B cell (primary cell): ENCODE measurements around the gene DHDDS. TPM values are rescaled to one million over a fixed set of nuclear protein-coding genes. Genes with fewer than 3 reads are reported as not detected.

Experiments
- ATAC-seq: fragments of 200-7000 bp; cut with Tn5 transposase; one replicate; pipeline ENCODE4 v1.10.0; 2021; ENCODE audit warnings: low read depth, mild to moderate bottlenecking, moderate number of reproducible peaks, moderate library complexity
- CTCF ChIA-PET: fragments of 350-600 bp; sonication (Branson Sonifier 250); formaldehyde crosslinking; loops from one replicate; lab custom pipeline; 2021; ENCODE audit warnings: antibody characterized with exemption, inconsistent platforms; lab: Charles Lee
- POLR2A ChIA-PET: fragments of 350-600 bp; sonication (Branson Sonifier 250); formaldehyde crosslinking; loops from one replicate; lab custom pipeline; 2021; ENCODE audit warnings: antibody characterized with exemption; lab: Charles Lee
- DNase-seq: peaks from one replicate; pipeline ENCODE4 v3.0.0; 2013
- H2AFZ ChIP-seq: 2 replicates; pipeline ENCODE4 v1.6.1; 2012; ENCODE audit warnings: mild to moderate bottlenecking, low read depth, low read length; ENCODE audit not compliant: insufficient read depth, poor library complexity, severe bottlenecking
- H3K27ac ChIP-seq, 2 donors: 1 replicate in 1 of 2; 2 replicates in 1 of 2; pipeline ENCODE4 v1.5.1; 2012 to 2013; ENCODE audit warnings: low read length in 2 of 2, mild to moderate bottlenecking in 2 of 2, moderate library complexity in 1 of 2
- H3K27me3 ChIP-seq, 4 experiments: fragments of 200-600 bp in 1 of 4; sonication (generic) in 1 of 4; replicated peaks in 1 of 4; 1 replicate in 2 of 4; 2 replicates in 2 of 4; pipeline versions ENCODE4 v1.6.1 to v1.7.0; 2013 to 2016; ENCODE audit warnings: low read length in 3 of 4, mild to moderate bottlenecking in 2 of 4, mixed read lengths in 1 of 4, moderate library complexity in 1 of 4; ENCODE audit not compliant: insufficient read depth in 4 of 4, control insufficient read depth in 3 of 4; ENCODE audit errors: control extremely low read depth in 1 of 4
- H3K36me3 ChIP-seq, 2 experiments: replicated peaks in 1 of 2; 1 replicate in 1 of 2; 2 replicates in 1 of 2; pipeline versions ENCODE4 v1.6.1 to v1.7.1; 2013; ENCODE audit warnings: low read length in 1 of 2; ENCODE audit not compliant: insufficient read depth in 2 of 2, control insufficient read depth in 1 of 2; ENCODE audit errors: control extremely low read depth in 1 of 2, extremely low read depth in 1 of 2
- H3K4me1 ChIP-seq, 2 donors: fragments of 200-600 bp in 1 of 2; sonication (generic) in 1 of 2; 1 replicate in 1 of 2; 2 replicates in 1 of 2; pipeline versions ENCODE4 v1.5.1 to v1.6.1; 2013 to 2017; ENCODE audit warnings: low read length in 2 of 2; ENCODE audit not compliant: control insufficient read depth in 2 of 2, insufficient read depth in 2 of 2
- H3K4me2 ChIP-seq: replicated peaks from 2 replicates; pipeline ENCODE3; 2012; ENCODE audit warnings: mild to moderate bottlenecking, low read depth, low read length; ENCODE audit not compliant: poor library complexity, severe bottlenecking
- H3K4me3 ChIP-seq, 5 experiments: fragments of 200-600 bp in 1 of 5; sonication (generic) in 1 of 5; 1 replicate in 3 of 5; 2 replicates in 2 of 5; pipeline versions ENCODE4 v1.5.1 to v1.7.0; 2011 to 2016; ENCODE audit warnings: low read length in 4 of 5, mild to moderate bottlenecking in 4 of 5, low read depth in 2 of 5, control low read depth in 1 of 5, moderate library complexity in 1 of 5; ENCODE audit not compliant: insufficient read depth in 1 of 5; ENCODE audit errors: control extremely low read depth in 1 of 5, extremely low read depth in 1 of 5
- H3K79me2 ChIP-seq: fragments of 200-600 bp; sonication (generic); one replicate; pipeline ENCODE4 v1.6.0; 2016; ENCODE audit warnings: low read length; ENCODE audit not compliant: control insufficient read depth, insufficient read depth
- H3K9ac ChIP-seq: fragments of 200-600 bp; sonication (generic); 2 replicates; pipeline ENCODE4 v1.6.1; 2017; ENCODE audit warnings: mild to moderate bottlenecking, low read length, moderate library complexity
- H3K9me3 ChIP-seq, 3 donors: one replicate each; pipeline versions ENCODE4 v1.6.1 to v1.7.1; 2013; ENCODE audit warnings: low read length in 2 of 3; ENCODE audit not compliant: control insufficient read depth in 2 of 3, insufficient read depth in 1 of 3; ENCODE audit errors: control extremely low read depth in 1 of 3
- H4K20me1 ChIP-seq: 2 replicates; pipeline ENCODE4 v1.6.0; 2012; ENCODE audit warnings: mild to moderate bottlenecking, low read length; ENCODE audit not compliant: insufficient read depth, control insufficient read depth, poor library complexity, severe bottlenecking
- H3K27ac Mint-ChIP-seq: one replicate; pipeline ENCODE4 v1.8.0; 2021; ENCODE audit warnings: mixed read lengths
- H3K27me3 Mint-ChIP-seq: one replicate; pipeline ENCODE4 v1.8.0; 2021; ENCODE audit warnings: mixed read lengths
- H3K4me1 Mint-ChIP-seq: one replicate; pipeline ENCODE4 v1.8.0; 2021; ENCODE audit warnings: mixed read lengths
- H3K4me3 Mint-ChIP-seq: one replicate; pipeline ENCODE4 v1.8.0; 2021; ENCODE audit warnings: mixed read lengths
- H3K9me3 Mint-ChIP-seq: one replicate; pipeline ENCODE4 v1.8.0; 2022; ENCODE audit warnings: mixed read lengths; ENCODE audit not compliant: insufficient read depth
- CTCF ChIP-seq: fragments of 200-600 bp; IDR thresholded peaks from one replicate; pipeline ENCODE4 v1.8.0; 2022; ENCODE audit warnings: antibody characterized with exemption, mild to moderate bottlenecking
- EZH2 ChIP-seq: IDR thresholded peaks from 2 replicates; pipeline ENCODE4 v1.6.1; 2012; ENCODE audit warnings: borderline replicate concordance, low read depth, mild to moderate bottlenecking, moderate library complexity, low read length; ENCODE audit not compliant: insufficient read depth, poor library complexity, severe bottlenecking
- WGBS: methylation state at CpG from one replicate; pipeline ENCODE4 v1.1.5; 2013; ENCODE audit warnings: missing lambda C conversion rate; ENCODE audit not compliant: insufficient coverage; 5-methylcytosine and 5-hydroxymethylcytosine counted together
- intact Hi-C: fragments of 100-400 bp; cut with micrococcal nuclease; formaldehyde crosslinking; loops from one replicate; pipeline ENCODE4 v1.10.0; 2022
- polyA plus RNA-seq: library from polyadenylated mRNA; depleted of rRNA; stranded (reverse); fragments of >200 nt; gene quantifications from 2 replicates; pipeline ENCODE4 v1.2.3, GENCODE V29; 2012
- total RNA-seq, 2 donors: library from RNA; stranded (reverse); fragments of 120-200 nt in 1 of 2; gene quantifications; 1 replicate in 1 of 2; 2 replicates in 1 of 2; pipeline versions ENCODE4 v1.2.3 to v1.2.4, GENCODE V29; 2013 to 2022

Gene DHDDS
- total and polyA plus RNA-seq, 2 donors (not counting 1 experiment from before 2014, with no cell fraction given), result 20.4 to 54.2 TPM

- no peak for TF ChIP-seq CTCF
- no peak for TF ChIP-seq EZH2
- Histone ChIP-seq H4K20me1 (peaks cover 41% of the 10 kb centered on the region), H3K4me2 (no peak overlapping the region), H2AFZ (no peak overlapping the region), H3K9me3 (no peaks in the 10 kb centered on the region), H3K4me3 (no peak overlapping the region), H3K36me3 (peaks cover 9 to 47% of the 10 kb centered on the region in 2 experiments), H3K27ac (peak overlapping the region in 1 of 2 donors; percentile 19), H3K9ac (no peak overlapping the region), H3K27me3 (no peaks in the 10 kb centered on the region), H3K4me1 (peaks cover 14 to 16% of the 10 kb centered on the region in 2 donors), H3K79me2 (peaks cover 25% of the 10 kb centered on the region)
- ChIA-PET CTCF (no interaction called here), POLR2A (no interaction called here)
- intact Hi-C loops, result loop anchor here (10.0 kb wide), 1 partner anchor 428 kb away; the partner anchor contains the start of gene GPATCH3
- no peak for DNase-seq
- WGBS, result 93% methylated on average over 2 of the region's 4 CpGs
- Mint-ChIP-seq H3K9me3 (no peaks in the 10 kb centered on the region), H3K27ac (no peak overlapping the region), H3K4me1 (peaks cover 42% of the 10 kb centered on the region), H3K27me3 (no peaks in the 10 kb centered on the region), H3K4me3 (no peak overlapping the region)
- no peak for ATAC-seq
Observed at GRCh38 chr1:26476958-26477357, 44.8 kb downstream of the DHDDS start.

GRCh38 chr1:26477446-26478152, 45.5 kb downstream of the DHDDS start:
- no peak for ATAC-seq
- Histone ChIP-seq H3K27me3 (no peaks in the 10 kb centered on the region), H3K36me3 (peaks cover 9 to 47% of the 10 kb centered on the region in 2 experiments), H2AFZ (no peak overlapping the region), H3K4me3 (no peak overlapping the region), H3K4me2 (no peak overlapping the region), H3K9ac (no peak overlapping the region), H3K4me1 (peaks cover 13 to 16% of the 10 kb centered on the region in 2 donors), H4K20me1 (peaks cover 41% of the 10 kb centered on the region), H3K79me2 (peaks cover 25% of the 10 kb centered on the region), H3K27ac (peak overlapping the region in 1 of 2 donors; percentile 19), H3K9me3 (no peaks in the 10 kb centered on the region)
- peaks cover 42% of the 10 kb centered on the region for H3K4me1 Mint-ChIP-seq
- H3K9me3 Mint-ChIP-seq, result no peaks in the 10 kb centered on the region
- intact Hi-C loops, result loop anchor here (10.0 kb wide), 1 partner anchor 427 kb away; the partner anchor contains the start of gene GPATCH3
- ChIA-PET POLR2A (no interaction called here), CTCF (no interaction called here)
- H3K27ac Mint-ChIP-seq, result peak overlapping the region; percentile 12
- TF ChIP-seq EZH2 (no peak), CTCF (no peak)
- 59% methylated on average over 4 of the region's 8 CpGs for WGBS
- H3K27me3 Mint-ChIP-seq, result no peaks in the 10 kb centered on the region
- no peak overlapping the region for H3K4me3 Mint-ChIP-seq
- no peak for DNase-seq
